Limb (tissue), 2 donors: Measurements from ENCODE around the gene DKK3.
A peak's percentile ranks its signal among the peaks of the same experiment; 100 is the strongest.

Experiments used
- DNase-seq, 2 donors: peaks; one replicate each; pipeline ENCODE4 v3.0.0-alpha.2; 2016; ENCODE audit errors: extremely low spot score in 2 of 2

Gene DKK3

GRCh38 chr11:11946878-11947277 is 61.5 kb downstream of the DKK3 start:
- DNase-seq = no peak

GRCh38 chr11:11946180-11946579 is 62.2 kb downstream of the DKK3 start:
- no peak for DNase-seq

DNA sequence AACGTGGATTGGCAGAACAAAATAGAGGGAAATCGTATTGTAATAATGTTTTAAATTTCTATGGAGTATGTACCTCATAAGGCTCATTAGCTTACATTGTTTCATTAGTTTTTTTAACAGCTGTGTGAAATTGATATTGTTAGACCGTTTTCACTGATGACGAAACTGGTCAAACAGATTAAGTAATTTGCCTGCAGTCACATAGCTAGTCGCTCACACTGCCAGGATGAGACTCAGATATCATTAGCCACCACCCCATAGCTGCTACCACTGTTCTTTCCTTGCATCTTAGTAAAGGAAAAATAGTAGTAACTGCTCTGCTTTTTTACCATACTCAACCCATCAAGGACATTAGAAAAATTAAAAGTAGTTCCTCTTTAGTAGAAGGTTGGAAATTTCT is 64.0 kb downstream of the DKK3 start:
- DNase-seq = no peak

GRCh38 chr11:11942668-11943067 is 65.8 kb downstream of the DKK3 start:
- no peak for DNase-seq

DNA sequence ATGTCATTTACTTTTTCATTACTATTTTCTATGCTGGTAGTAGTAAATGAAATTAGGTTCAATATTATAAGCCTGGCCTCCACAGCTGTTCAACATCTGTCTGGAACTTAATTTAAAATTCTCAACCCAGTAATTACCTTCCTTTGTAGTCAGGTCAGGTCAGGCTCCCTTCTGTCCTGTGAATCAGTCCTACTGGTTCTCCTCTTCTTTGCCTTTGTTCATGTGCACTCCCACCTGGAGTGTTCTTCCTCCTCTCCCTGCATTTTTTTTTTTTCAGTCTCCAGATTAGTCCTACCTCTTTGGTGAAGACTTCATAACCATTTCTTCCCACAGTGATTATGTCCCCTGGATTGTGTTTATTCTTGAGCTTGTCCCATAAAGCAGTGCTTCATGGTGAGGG is 67.9 kb downstream of the DKK3 start:
- DNase-seq = no peak

DNA sequence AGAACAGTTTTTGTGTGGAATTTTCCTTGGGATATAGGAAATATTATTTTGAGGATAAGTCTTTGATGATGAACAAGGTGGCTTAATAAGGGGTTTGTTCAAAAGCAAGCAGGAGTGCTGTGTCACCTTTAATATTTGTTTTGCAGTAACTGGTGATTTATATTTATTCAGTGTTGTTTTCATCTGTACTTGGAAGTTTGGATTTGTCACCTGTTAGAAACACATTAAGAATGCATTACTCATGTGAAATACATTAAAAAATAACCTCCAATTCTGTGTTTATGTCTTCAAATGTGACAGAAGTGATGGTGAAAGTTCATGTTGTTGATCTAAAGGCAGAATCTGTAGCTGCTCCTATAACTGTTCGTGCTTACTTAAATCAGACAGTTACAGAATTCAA is 70.5 kb downstream of the DKK3 start:
- DNase-seq = no peak

- DNase-seq = no peak
These were observed 71.0 kb downstream of the DKK3 start for GRCh38 chr11:11937433-11937832.

GRCh38 chr11:11935536-11935935 is 72.9 kb downstream of the DKK3 start:
- no peak for DNase-seq

DNA sequence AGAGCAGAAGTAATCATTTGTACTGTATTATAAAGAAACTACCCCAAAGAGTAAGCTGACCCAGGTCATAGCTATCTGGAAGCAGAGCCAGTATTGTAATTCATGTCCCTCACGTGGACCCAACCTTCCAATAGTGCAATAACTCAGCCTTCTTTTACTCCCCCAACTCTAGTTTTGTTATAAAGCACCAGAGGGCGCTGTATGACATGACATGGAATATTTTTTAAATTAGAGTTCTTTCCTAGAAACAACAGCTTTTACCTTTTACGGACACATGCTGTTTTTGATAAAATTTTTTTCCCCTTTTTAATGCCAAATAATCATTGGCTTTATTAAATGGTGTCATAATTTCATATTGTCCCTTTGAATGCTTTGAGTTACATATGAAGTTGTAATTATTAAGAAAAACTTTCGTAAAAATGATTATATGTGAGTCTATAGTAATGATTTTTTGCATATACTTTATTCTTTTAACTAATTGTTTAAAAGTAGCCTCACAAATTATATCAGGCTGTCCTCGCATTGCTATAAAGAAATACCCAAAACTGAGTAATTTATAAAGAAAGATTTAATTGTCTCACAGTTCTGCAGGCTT is 76.9 kb downstream of the DKK3 start:
- peak in 1 of 2 donors; percentile 78 for DNase-seq

GRCh38 chr11:11929920-11930319 is 78.5 kb downstream of the DKK3 start:
- no peak for DNase-seq

DNA sequence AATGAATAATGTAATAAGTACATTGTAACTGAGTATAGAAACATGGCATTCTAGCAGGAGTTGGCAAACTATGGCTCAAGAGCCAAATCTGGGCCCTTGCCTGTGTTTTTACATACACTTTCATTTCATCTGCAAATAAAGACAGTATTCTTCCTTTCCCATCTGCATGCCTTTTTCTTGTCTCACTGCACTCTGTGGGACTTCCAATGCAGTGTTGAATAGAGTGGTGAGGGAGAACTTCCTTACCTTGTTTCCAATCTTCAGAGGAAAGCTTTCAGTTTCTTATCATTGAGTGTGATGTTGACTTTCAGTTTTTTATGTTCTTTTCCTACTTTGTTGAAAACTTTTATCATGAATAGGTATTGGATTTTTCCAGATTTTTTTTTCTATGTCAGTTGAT is 84.6 kb downstream of the DKK3 start:
- no peak for DNase-seq

GRCh38 chr11:11916981-11917399 is 91.4 kb downstream of the DKK3 start:
- no peak for DNase-seq

GRCh38 chr11:11915625-11916024 is 92.8 kb downstream of the DKK3 start:
- DNase-seq = no peak

DNA sequence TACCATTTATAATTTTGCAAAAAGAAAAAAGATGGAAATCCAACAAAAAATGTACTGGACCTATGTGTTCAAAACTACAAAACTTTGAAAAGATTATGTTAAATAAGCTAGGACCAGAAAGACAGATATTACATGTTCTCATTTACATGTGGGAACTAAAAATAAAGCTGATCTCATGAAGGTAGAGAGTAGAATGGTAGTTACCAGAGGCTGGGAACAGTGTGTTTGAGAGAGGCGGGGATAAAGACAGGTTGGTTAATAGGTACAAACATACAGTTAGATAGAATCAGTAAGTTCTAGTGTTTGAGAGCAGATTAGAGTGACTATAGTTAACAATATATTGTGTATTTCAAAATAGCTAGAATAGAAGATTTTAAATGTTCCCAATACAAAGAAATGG is 95.0 kb downstream of the DKK3 start:
- no peak for DNase-seq
